Suppressor macrophage (primary cell): ENCODE data around the gene MAPT.

Source experiments
- DNase-seq, 4 experiments: peaks; one replicate each; pipeline ENCODE4 v3.0.0-alpha.2; 2020 to 2022

MAPT gene

DNA sequence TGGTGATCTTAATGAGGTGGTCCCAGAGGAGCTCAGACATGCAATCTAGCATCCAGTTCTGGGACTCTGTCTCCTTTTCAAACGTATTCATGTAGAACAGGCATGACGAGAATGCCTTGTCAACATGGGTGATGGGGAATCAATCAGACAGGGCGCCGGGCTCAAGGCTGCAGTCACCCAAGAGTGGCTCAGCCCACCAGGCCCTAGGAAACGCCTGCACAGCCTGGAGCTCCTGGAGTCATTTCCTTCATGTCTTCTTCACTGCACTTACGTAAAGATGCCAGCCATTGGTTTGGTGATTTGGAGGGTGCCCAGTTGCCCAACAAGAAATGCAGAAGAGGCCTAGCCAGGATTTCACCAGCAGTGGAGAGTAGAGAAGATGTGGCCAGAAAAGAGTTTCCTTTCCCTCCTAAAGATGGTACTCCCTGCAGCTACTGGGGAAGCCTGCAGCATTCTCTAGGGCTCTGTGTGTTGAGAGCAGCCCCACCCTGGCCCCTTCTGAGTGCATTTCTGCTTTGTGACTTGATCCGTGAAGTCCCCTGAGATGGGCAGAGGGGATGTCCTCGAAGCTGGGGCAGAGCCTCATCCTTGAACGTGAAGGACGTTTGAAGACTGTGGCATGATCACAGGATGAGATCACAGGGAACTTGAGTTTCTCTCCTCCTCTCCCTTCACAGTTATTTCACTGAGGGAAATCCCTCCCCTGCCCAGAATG is 80.7 kb downstream of the MAPT start:
- DNase-seq = no peak

- DNase-seq = no peak
Observed at GRCh38 chr17:45975640-45976295, 81.4 kb downstream of the MAPT start.

DNA sequence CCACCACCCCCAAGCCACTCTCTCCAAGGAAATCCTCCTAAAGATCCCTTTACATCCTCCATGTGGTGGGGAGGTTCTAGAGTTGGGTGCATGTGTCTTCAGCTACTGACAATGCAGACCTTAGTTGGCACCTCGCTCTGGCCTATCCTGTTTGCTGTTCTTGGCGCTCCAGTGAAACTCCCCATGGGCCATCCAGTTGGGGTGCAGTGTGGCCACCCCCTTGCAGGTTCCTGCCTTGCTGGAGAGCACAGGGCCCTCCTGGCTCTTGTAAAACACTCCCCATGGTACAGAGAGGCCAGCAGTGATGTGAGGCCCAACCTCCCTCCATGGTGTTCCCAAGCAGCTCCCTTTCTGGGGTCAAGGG is 82.0 kb downstream of the MAPT start:
- no peak for DNase-seq

DNA sequence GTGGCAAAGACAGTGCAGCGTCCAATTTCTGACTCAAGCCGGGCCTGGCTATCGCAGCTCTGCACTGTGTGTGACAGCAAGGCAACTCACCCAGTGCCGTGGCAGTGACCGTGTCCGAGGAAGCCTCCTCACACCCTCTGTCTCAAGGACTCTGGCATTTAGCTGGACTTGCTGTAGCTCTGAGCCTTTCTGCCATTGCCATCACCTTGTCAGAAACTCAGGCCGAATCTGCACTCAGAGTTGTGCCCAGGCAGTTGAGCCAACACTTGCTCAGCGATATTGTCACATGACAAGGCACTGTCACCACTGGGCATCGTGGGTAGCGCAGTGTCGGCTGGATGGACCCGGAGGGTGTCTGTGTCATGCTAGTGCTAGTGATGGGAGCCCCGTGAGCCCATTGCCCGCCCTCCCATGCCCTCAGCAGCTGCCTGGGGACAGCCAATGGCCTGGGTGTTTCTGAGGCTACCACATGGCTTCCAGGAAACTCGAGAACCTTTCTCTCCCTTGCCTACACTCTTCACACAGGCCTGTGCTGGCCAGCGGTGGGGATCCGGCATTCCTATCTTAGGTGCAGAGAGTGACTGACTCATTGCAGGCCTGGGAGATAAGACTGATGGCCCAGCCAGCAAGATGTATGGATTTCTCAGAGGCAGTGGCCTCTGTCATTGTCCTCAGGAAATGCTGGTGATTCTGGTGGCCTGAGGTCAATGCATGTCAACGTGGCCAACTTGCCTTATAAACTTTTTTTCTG is 82.6 kb downstream of the MAPT start:
- DNase-seq = no peak

DNA sequence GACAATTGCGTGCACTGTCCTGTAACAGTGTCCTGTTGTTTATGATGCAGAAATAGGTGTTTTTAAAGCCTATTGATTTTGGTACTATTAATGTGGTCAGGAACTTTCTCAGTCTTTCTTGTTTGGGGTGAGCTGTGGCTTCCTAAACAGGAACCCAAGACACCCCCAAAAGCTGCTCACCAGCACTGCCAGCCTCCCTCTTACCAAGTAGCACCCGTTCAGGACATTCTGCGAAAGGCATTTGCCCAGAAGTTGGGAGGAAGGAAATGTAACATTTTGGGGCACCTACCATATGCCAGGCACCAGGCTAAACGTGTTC is 83.1 kb downstream of the MAPT start:
- DNase-seq = no peak

DNA sequence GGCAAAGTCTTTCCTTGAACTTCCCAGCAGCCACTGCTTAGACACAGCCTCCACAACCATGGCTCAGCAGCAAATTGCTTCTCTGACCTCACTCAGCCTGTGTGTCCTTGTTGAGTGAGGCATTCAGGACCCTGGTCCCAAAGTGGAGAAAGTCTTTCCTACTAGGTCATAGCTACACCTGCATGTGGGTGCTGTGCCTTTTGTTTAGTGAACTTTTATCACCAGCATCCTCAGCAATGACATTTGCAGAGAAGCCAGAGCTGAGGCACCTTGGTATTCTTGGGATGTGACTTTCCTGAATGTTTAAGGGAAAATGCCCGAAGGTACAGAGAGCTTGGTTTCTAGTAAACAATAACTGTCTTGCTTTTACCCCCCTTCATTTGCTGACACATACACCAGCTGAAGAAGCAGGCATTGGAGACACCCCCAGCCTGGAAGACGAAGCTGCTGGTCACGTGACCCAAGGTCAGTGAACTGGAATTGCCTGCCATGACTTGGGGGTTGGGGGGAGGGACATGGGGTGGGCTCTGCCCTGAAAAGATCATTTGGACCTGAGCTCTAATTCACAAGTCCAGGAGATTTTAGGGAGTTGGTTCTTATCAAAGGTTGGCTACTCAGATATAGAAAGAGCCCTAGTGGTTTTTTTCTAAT is 83.7 kb downstream of the MAPT start:
- no peak for DNase-seq

- DNase-seq = no peak
Observed at GRCh38 chr17:45979137-45979536, 84.8 kb downstream of the MAPT start.

DNA sequence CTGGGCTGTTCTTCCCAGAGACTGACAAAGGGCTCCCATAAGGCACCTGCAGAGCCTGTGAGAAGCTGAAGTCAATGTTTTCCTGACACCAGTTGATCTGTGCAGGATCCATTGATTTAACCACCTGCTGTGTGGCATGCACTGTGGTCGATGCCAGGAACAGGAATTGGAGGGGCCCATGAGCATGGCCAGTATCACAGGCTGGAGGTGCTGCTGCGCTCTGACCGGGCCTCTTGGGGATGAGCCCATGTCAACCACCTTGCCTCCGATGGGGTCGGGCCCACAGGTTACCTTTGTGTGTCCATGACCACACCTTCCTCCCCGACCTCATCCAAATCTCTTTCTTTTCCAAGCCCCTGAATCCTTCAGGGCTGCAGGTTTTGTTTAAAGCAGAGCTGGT is 86.5 kb downstream of the MAPT start:
- no peak for DNase-seq

DNA sequence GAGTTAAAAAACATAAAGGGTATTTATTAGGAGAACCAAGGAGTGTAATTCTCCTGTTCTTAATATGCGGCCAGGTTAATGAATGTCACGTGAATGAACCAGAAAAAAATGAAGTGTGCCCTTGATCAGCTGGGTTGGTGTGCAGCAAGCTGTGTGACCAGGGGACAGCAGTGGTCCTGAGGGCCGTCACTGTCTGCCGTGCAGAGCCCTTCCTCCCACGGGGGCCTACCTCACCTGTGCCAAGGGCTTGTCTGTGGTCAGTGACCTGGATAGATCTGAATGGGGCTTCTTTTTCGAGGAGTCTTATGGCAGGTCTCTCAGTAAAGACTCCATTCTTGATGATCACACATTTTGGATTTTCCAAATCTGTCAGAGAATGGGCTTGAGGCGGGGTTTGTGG is 87.0 kb downstream of the MAPT start:
- no peak for DNase-seq

DNA sequence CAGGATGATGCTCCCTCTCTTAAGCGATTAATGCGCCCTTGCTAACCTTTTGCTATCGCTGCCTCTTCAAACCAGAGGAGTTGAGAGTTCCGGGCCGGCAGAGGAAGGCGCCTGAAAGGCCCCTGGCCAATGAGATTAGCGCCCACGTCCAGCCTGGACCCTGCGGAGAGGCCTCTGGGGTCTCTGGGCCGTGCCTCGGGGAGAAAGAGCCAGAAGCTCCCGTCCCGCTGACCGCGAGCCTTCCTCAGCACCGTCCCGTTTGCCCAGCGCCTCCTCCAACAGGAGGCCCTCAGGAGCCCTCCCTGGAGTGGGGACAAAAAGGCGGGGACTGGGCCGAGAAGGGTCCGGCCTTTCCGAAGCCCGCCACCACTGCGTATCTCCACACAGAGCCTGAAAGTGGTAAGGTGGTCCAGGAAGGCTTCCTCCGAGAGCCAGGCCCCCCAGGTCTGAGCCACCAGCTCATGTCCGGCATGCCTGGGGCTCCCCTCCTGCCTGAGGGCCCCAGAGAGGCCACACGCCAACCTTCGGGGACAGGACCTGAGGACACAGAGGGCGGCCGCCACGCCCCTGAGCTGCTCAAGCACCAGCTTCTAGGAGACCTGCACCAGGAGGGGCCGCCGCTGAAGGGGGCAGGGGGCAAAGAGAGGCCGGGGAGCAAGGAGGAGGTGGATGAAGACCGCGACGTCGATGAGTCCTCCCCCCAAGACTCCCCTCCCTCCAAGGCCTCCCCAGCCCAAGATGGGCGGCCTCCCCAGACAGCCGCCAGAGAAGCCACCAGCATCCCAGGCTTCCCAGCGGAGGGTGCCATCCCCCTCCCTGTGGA is 88.6 kb downstream of the MAPT start:
- no peak for DNase-seq

DNA sequence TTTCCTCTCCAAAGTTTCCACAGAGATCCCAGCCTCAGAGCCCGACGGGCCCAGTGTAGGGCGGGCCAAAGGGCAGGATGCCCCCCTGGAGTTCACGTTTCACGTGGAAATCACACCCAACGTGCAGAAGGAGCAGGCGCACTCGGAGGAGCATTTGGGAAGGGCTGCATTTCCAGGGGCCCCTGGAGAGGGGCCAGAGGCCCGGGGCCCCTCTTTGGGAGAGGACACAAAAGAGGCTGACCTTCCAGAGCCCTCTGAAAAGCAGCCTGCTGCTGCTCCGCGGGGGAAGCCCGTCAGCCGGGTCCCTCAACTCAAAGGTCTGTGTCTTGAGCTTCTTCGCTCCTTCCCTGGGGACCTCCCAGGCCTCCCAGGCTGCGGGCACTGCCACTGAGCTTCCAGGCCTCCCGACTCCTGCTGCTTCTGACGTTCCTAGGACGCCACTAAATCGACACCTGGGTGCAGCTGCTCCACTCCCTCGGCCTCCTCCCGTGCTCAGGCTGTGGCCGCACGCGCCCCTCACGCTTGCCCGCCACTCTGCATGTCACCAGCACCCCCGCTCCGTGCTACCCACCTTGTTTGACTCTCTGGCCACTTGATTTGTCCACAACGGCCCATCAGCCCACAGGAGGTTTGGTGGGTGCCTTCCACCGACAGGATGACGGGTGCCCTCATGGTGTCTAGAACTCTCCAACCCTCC is 89.4 kb downstream of the MAPT start:
- no peak for DNase-seq

GRCh38 chr17:45984368-45984767 is 90.0 kb downstream of the MAPT start:
- no peak for DNase-seq

DNA sequence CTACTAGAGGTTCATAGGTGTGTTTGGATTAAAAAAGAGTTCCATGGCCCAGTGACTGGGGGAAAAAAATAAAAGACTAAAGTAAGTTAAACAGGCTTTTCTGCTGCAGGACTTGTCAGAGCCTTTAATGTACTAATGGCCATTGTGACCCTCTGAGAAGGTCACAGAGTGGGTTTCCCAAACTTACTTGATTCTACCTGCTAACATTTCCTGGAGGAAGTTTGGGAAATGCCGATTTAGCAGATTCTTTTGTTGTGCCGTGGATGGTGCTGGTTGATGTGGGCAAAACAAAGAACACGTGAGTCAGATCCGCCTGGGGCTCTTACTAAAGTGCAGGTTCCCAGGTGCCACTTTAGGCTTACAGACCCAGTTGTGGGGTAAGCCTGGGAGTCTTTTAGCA is 91.1 kb downstream of the MAPT start:
- DNase-seq = no peak

- DNase-seq = no peak
Observed at GRCh38 chr17:45986056-45986455, 91.7 kb downstream of the MAPT start.

GRCh38 chr17:45987706-45988105 is 93.4 kb downstream of the MAPT start:
- no peak for DNase-seq

DNA sequence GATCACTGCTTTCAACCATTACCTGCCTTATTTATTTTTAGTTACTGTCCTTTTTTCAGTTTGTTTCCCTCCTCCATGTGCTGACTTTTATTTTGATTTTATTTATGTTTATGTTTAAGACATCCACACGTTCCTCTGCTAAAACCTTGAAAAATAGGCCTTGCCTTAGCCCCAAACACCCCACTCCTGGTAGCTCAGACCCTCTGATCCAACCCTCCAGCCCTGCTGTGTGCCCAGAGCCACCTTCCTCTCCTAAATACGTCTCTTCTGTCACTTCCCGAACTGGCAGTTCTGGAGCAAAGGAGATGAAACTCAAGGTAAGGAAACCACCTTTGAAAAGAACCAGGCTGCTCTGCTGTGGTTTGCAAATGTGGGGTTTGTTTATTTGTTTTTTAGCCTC is 95.4 kb downstream of the MAPT start:
- DNase-seq = no peak

- no peak for DNase-seq
Observed at GRCh38 chr17:45990886-45991285, 96.5 kb downstream of the MAPT start.

GRCh38 chr17:45991341-45991740 is 97.0 kb downstream of the MAPT start:
- DNase-seq = no peak

DNA sequence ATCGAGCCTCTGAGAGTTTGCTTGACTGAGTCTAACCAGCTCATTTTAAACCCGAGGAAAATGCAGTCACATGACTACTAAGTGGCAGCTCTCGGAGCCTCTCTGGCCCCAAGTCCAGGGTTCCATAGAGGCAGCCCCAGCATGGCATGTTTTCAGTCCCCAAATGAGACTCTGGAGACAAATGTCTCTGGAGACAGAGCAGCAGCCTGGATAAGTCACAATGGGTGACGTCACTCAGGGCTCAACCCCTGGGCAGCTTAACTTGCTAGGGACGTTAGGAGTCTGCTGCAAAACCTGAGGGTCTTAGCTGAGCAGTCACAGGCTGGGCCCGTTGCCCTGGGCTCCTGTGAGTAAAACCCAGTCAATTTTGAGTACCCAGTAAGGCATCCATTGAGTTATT is 97.8 kb downstream of the MAPT start:
- DNase-seq = no peak

- DNase-seq = no peak
Observed at GRCh38 chr17:45992904-45993303, 98.5 kb downstream of the MAPT start.

DNA sequence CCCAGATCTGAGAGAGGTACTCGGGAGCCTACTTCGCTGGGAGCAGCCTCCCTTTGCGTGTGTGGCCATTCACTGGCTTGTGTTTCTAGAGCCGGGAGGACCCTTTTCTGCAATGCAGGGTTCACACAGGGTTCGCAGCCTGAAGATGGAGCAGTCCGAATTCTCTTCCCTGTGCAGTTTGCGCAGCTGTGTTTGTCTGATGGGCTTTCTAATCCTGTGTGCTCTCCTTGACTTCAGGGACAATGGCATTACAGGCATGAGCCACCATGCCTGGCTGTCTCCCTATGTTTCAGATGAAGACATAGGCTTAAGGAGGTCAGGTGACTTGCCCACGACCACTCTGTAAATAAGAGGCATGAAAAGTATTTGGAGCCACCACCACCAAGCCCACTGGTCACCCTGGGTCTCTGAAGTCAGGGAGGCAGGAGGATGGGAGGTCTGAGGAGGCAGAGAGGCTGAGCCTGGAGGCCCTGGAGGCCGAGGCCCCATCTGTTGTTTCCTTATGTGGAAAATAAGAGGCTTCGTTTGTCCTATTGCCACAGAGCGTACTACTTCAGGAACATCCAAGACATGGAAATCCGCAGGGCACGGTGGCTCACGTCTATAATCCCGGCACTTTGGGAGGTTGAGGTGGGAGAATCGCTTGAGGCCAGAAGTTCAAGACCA is 99.7 kb downstream of the MAPT start:
- DNase-seq = no peak

- DNase-seq = no peak
Observed at GRCh38 chr17:45994987-45995386, 100.6 kb downstream of the MAPT start.
